GM23338 (cell line): Measurements from ENCODE around the gene PIGK. TPM values are rescaled to one million over a fixed set of nuclear protein-coding genes. Genes with fewer than 3 reads are reported as not detected.

Experiments used
- ATAC-seq: fragments of 200-7000 bp; cut with Tn5 transposase; 3 replicates; pipeline ENCODE4 v1.9.1; 2020
- DNase-seq: peaks from one replicate; pipeline ENCODE4 v3.0.0-alpha.2; 2015; ENCODE audit warnings: low spot score
- H2AFZ ChIP-seq: fragments of 200-600 bp; sonication (generic); 2 replicates; pipeline ENCODE4 v1.8.0; 2016; ENCODE audit warnings: antibody characterized with exemption, mild to moderate bottlenecking, moderate library complexity
- H3F3A ChIP-seq: fragments of 200-600 bp; sonication (generic); replicated peaks from 2 replicates; pipeline ENCODE4 v1.8.0; 2017; ENCODE audit warnings: antibody characterized with exemption, mixed run types, low read depth
- H3K27ac ChIP-seq: fragments of 200-600 bp; sonication (generic); 2 replicates; pipeline ENCODE4 v1.6.1; 2016; ENCODE audit warnings: low read depth
- H3K27me3 ChIP-seq: fragments of 200-600 bp; sonication (generic); 2 replicates; pipeline ENCODE4 v1.8.0; 2016; ENCODE audit warnings: mild to moderate bottlenecking, mixed run types, moderate library complexity; ENCODE audit not compliant: insufficient read depth
- H3K36me3 ChIP-seq: fragments of 200-600 bp; sonication (generic); 2 replicates; pipeline ENCODE4 v1.8.0; 2016; ENCODE audit warnings: mild to moderate bottlenecking; ENCODE audit not compliant: insufficient read depth
- H3K4me1 ChIP-seq: fragments of 200-600 bp; sonication (generic); 2 replicates; pipeline ENCODE4 v1.8.0; 2016; ENCODE audit warnings: mild to moderate bottlenecking, moderate library complexity; ENCODE audit not compliant: insufficient read depth
- H3K4me2 ChIP-seq: fragments of 200-600 bp; sonication (generic); 2 replicates; pipeline ENCODE4 v1.7.1; 2017; ENCODE audit warnings: mixed run types
- H3K4me3 ChIP-seq: fragments of 200-600 bp; sonication (generic); 2 replicates; pipeline ENCODE4 v1.6.1; 2016; ENCODE audit warnings: mixed run types
- H3K79me2 ChIP-seq: fragments of 200-600 bp; sonication (generic); replicated peaks from 2 replicates; pipeline ENCODE4 v1.8.0; 2017; ENCODE audit warnings: mild to moderate bottlenecking; ENCODE audit not compliant: insufficient read depth
- H3K9me2 ChIP-seq: fragments of 200-600 bp; sonication (generic); 2 replicates; pipeline ENCODE4 v1.8.0; 2017; ENCODE audit not compliant: insufficient read depth
- H4K20me1 ChIP-seq: fragments of 200-600 bp; sonication (generic); replicated peaks from 2 replicates; pipeline ENCODE4 v1.8.0; 2017; ENCODE audit warnings: mild to moderate bottlenecking; ENCODE audit not compliant: insufficient read depth
- H3K27ac Mint-ChIP-seq: 2 replicates; pipeline ENCODE4 v1.8.0; 2020; ENCODE audit warnings: inconsistent platforms, mild to moderate bottlenecking, moderate library complexity, mixed read lengths
- H3K27me3 Mint-ChIP-seq: 3 replicates; pipeline ENCODE4 v1.8.0; 2022; ENCODE audit warnings: low read depth, mild to moderate bottlenecking, moderate library complexity, mixed read lengths, inconsistent platforms; ENCODE audit not compliant: insufficient read depth, poor library complexity
- H3K36me3 Mint-ChIP-seq: 3 replicates; pipeline ENCODE4 v1.8.0; 2021; ENCODE audit warnings: low read depth, mild to moderate bottlenecking, inconsistent platforms, moderate library complexity, mixed read lengths
- H3K4me1 Mint-ChIP-seq: 3 replicates; pipeline ENCODE4 v1.8.0; 2020; ENCODE audit warnings: mild to moderate bottlenecking, inconsistent platforms, mixed read lengths
- H3K4me3 Mint-ChIP-seq: 3 replicates; pipeline ENCODE4 v1.8.0; 2021; ENCODE audit warnings: moderate library complexity, mild to moderate bottlenecking, inconsistent platforms, mixed read lengths
- H3K9me3 Mint-ChIP-seq: 3 replicates; pipeline ENCODE4 v1.8.0; 2020; ENCODE audit warnings: moderate library complexity, mild to moderate bottlenecking, inconsistent platforms, mixed read lengths
- CREB1 ChIP-seq: fragments of 250-450 bp; sonication (Bioruptor Pico); IDR thresholded peaks from 2 replicates; pipeline ENCODE4 v1.5.0; 2020; ENCODE audit warnings: low read depth, mild to moderate bottlenecking, moderate library complexity
- EZH2phosphoT487 ChIP-seq: fragments of 200-600 bp; sonication (generic); IDR thresholded peaks from one replicate; pipeline ENCODE4 v1.8.1; 2018; ENCODE audit warnings: antibody characterized with exemption; ENCODE audit not compliant: unreplicated experiment
- JUNB ChIP-seq: IDR thresholded peaks from one replicate; pipeline ENCODE4 v1.6.1; 2016; ENCODE audit warnings: antibody characterized with exemption; ENCODE audit not compliant: unreplicated experiment
- NANOG ChIP-seq: IDR thresholded peaks from 2 replicates; pipeline ENCODE4 v1.6.1; 2016; ENCODE audit warnings: antibody characterized with exemption, borderline replicate concordance
- POLR2AphosphoS5 ChIP-seq: IDR thresholded peaks from 2 replicates; pipeline ENCODE4 v1.6.1; 2016; ENCODE audit warnings: antibody characterized with exemption, low read depth
- STAT1 ChIP-seq: IDR thresholded peaks from one replicate; pipeline ENCODE4 v1.6.1; 2016; ENCODE audit warnings: antibody characterized with exemption; ENCODE audit not compliant: unreplicated experiment
- ZNF114 ChIP-seq: fragments of 250-450 bp; sonication (Bioruptor Pico); IDR thresholded peaks from 2 replicates; pipeline ENCODE4 v1.5.0; 2020; ENCODE audit warnings: mild to moderate bottlenecking, moderate library complexity
- ZNF331 ChIP-seq: fragments of 250-450 bp; sonication (Bioruptor Pico); IDR thresholded peaks from 2 replicates; pipeline ENCODE4 v1.5.0; 2020; ENCODE audit warnings: low read depth, mild to moderate bottlenecking, moderate library complexity
- polyA plus RNA-seq: library from polyadenylated mRNA; unstranded; fragments of >200 nt; fragmentation: Nextera tagmentation; extraction: Ambion mirVana; gene quantifications from 2 replicates; pipeline ENCODE4 v1.2.1, GENCODE V29; 2016
- total RNA-seq: library from RNA; depleted of rRNA; stranded (reverse); fragments of >200 nt; shearing (Covaris generic); gene quantifications from 2 replicates; pipeline ENCODE4 v1.2.3, GENCODE V29; 2014
- TF ChIP-seq, protein P1 (sequence below): IDR thresholded peaks from 2 replicates; pipeline ENCODE4 v1.6.1; 2016; ENCODE audit warnings: antibody characterized with exemption
- TF ChIP-seq, protein P2 (sequence below), 2 experiments: fragments of 200-600 bp in 1 of 2; sonication (generic) in 1 of 2; conservative IDR thresholded peaks; 2 replicates each; pipeline versions ENCODE4 v1.5.1 to v1.6.1; 2016 to 2017; ENCODE audit warnings: antibody characterized with exemption in 2 of 2, low read depth in 2 of 2, mild to moderate bottlenecking in 2 of 2, moderate library complexity in 1 of 2

The PIGK gene
- total and polyA plus RNA-seq, 2 experiments from 2014 or later, result 16.4 to 26.4 TPM

DNA sequence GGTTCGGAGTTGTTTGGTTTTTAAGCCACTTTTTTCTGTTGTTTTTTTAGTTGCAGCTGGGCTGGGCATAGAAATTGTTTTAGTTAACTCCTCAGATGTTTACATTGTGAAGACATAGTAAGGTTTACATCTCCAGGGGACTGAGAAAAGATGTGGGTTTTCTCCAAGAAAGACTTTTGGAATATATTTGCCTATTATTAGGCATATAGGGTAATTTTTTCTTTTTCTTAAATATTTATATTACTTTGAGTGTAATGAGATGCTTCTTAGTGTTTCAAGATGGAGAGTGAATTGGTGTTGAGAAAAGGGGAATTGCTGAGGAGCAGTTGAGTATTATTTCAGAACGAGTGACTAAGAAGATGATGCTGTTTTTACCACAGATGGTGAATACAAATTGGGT, 26.6 kb upstream of the PIGK start:
- H3F3A ChIP-seq, result no peaks in the 10 kb centered on the region
- H3K4me2 ChIP-seq, result no peak overlapping the region
- no peaks in the 10 kb centered on the region for H3K4me1 ChIP-seq
- H3K27ac Mint-ChIP-seq, result no peak overlapping the region
- H2AFZ ChIP-seq, result no peak overlapping the region
- ATAC-seq, result no peak
- H3K9me3 Mint-ChIP-seq, result peaks cover 39% of the 10 kb centered on the region
- no peaks in the 10 kb centered on the region for H3K27me3 Mint-ChIP-seq
- no peaks in the 10 kb centered on the region for H3K27me3 ChIP-seq
- H3K4me3 Mint-ChIP-seq, result no peak overlapping the region
- no peaks in the 10 kb centered on the region for H3K4me1 Mint-ChIP-seq
- no peaks in the 10 kb centered on the region for H4K20me1 ChIP-seq
- no peak for TF ChIP-seq CREB1 (CRISPR knock-in tag)
- TF ChIP-seq, protein P1, sequence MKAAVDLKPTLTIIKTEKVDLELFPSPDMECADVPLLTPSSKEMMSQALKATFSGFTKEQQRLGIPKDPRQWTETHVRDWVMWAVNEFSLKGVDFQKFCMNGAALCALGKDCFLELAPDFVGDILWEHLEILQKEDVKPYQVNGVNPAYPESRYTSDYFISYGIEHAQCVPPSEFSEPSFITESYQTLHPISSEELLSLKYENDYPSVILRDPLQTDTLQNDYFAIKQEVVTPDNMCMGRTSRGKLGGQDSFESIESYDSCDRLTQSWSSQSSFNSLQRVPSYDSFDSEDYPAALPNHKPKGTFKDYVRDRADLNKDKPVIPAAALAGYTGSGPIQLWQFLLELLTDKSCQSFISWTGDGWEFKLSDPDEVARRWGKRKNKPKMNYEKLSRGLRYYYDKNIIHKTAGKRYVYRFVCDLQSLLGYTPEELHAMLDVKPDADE, result no peak
- no peak for TF ChIP-seq EZH2phosphoT487
- TF ChIP-seq ZNF114 (CRISPR knock-in tag), result no peak
- TF ChIP-seq, protein P2, sequence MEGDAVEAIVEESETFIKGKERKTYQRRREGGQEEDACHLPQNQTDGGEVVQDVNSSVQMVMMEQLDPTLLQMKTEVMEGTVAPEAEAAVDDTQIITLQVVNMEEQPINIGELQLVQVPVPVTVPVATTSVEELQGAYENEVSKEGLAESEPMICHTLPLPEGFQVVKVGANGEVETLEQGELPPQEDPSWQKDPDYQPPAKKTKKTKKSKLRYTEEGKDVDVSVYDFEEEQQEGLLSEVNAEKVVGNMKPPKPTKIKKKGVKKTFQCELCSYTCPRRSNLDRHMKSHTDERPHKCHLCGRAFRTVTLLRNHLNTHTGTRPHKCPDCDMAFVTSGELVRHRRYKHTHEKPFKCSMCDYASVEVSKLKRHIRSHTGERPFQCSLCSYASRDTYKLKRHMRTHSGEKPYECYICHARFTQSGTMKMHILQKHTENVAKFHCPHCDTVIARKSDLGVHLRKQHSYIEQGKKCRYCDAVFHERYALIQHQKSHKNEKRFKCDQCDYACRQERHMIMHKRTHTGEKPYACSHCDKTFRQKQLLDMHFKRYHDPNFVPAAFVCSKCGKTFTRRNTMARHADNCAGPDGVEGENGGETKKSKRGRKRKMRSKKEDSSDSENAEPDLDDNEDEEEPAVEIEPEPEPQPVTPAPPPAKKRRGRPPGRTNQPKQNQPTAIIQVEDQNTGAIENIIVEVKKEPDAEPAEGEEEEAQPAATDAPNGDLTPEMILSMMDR (conservative IDR thresholded peaks at IDR 0.05; ENCODE audit: low read depth in 2 of 2), result no peak
- TF ChIP-seq NANOG, result no peak
- no peak overlapping the region for H3K27ac ChIP-seq
- H3K36me3 Mint-ChIP-seq, result peaks cover 16% of the 10 kb centered on the region; the same call in 2 of the 3 replicates
- H3K36me3 ChIP-seq, result no peaks in the 10 kb centered on the region; the same call in 1 of the 2 replicates
- no peaks in the 10 kb centered on the region for H3K79me2 ChIP-seq
- H3K4me3 ChIP-seq, result no peak overlapping the region
- H3K9me2 ChIP-seq, result no peaks in the 10 kb centered on the region
- DNase-seq, result no peak

DNA sequence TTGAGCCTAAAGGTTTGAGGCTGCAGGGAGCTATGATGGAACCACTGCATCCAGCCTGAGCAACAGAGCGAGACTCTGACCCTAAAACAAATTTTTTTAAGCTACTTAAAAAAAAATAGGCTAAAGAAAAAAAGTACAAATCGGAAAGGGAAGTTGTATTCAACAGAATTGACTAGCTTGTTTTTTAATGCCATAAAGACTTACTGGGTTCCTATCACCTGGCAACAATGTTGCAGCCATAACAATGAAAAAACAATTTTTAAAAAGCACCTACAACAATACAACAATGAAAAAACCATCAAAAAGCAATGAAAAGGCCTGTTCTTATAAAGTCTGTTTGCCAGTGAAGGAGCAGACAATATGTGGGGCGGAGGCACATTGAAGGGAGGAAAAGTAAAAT, 20.1 kb upstream of the PIGK start:
- H3K4me1 ChIP-seq, result no peaks in the 10 kb centered on the region
- no peaks in the 10 kb centered on the region for H4K20me1 ChIP-seq
- Mint-ChIP-seq H3K4me1 (no peaks in the 10 kb centered on the region), H3K9me3 (peaks cover 7% of the 10 kb centered on the region; the same call in 2 of the 3 replicates), H3K27me3 (no peaks in the 10 kb centered on the region), H3K36me3 (peaks cover 7% of the 10 kb centered on the region; the same call in 2 of the 3 replicates), H3K27ac (no peak overlapping the region), H3K4me3 (no peak overlapping the region)
- no peak for ATAC-seq
- no peak overlapping the region for H3K4me3 ChIP-seq
- H2AFZ ChIP-seq, result no peak overlapping the region
- no peak overlapping the region for H3K4me2 ChIP-seq
- TF ChIP-seq, protein P2 (conservative IDR thresholded peaks at IDR 0.05; ENCODE audit: low read depth in 2 of 2), result no peak
- TF ChIP-seq NANOG, result no peak
- no peak for TF ChIP-seq CREB1 (CRISPR knock-in tag)
- no peak for TF ChIP-seq ZNF331 (CRISPR knock-in tag)
- TF ChIP-seq EZH2phosphoT487, result no peak
- no peak for TF ChIP-seq POLR2AphosphoS5
- no peak for TF ChIP-seq JUNB
- TF ChIP-seq STAT1, result no peak
- no peak for DNase-seq
- no peaks in the 10 kb centered on the region for H3K27me3 ChIP-seq
- no peaks in the 10 kb centered on the region for H3K79me2 ChIP-seq
- H3K27ac ChIP-seq, result no peak overlapping the region
- no peaks in the 10 kb centered on the region for H3K9me2 ChIP-seq
- no peaks in the 10 kb centered on the region for H3F3A ChIP-seq
- H3K36me3 ChIP-seq, result no peaks in the 10 kb centered on the region; the same call in 1 of the 2 replicates
